ENCODE data around the gene SLC25A48.
"Not testable (repeated sequence)": the region's sequence is repeated elsewhere in the genome, so short reads cannot be mapped to it uniquely, and the experiment has no call there.

Gene SLC25A48

GRCh38 chr5:135830384-135830700 is 4.1 kb upstream of the SLC25A48 start:
- DNase-seq (ENCODE audit: low spot score): no peak

- no peak for DNase-seq (ENCODE audit: low spot score)
These were observed 3.6 kb upstream of the SLC25A48 start for GRCh38 chr5:135830876-135831275.

GRCh38 chr5:135831439-135831838 is 3.0 kb upstream of the SLC25A48 start:
- DNase-seq (ENCODE audit: low spot score): no peak

GRCh38 chr5:135831851-135832555 is 2.5 kb upstream of the SLC25A48 start:
- no peak for DNase-seq (ENCODE audit: low spot score)

GRCh38 chr5:135832941-135833920 is 1.2 kb upstream of the SLC25A48 start:
- DNase-seq (ENCODE audit: low spot score): no peak

- no peak for DNase-seq (ENCODE audit: low spot score)
These were observed 363 bp upstream of the SLC25A48 start for GRCh38 chr5:135833961-135834638.

- DNase-seq (ENCODE audit: low spot score): no peak
These were observed 1.3 kb downstream of the SLC25A48 start for GRCh38 chr5:135835766-135836165.

GRCh38 chr5:135838395-135838794 is 3.9 kb downstream of the SLC25A48 start:
- DNase-seq (ENCODE audit: low spot score): not testable (repeated sequence)

GRCh38 chr5:135839566-135839965 is 5.1 kb downstream of the SLC25A48 start:
- DNase-seq (ENCODE audit: low spot score): no peak

GRCh38 chr5:135840959-135841358 is 6.5 kb downstream of the SLC25A48 start:
- DNase-seq (ENCODE audit: low spot score): no peak

GRCh38 chr5:135842737-135843136 is 8.3 kb downstream of the SLC25A48 start:
- no peak for DNase-seq (ENCODE audit: low spot score)

- DNase-seq (ENCODE audit: low spot score): no peak
These were observed 9.3 kb downstream of the SLC25A48 start for GRCh38 chr5:135843571-135844337.

GRCh38 chr5:135846311-135846710 is 11.8 kb downstream of the SLC25A48 start:
- DNase-seq (ENCODE audit: low spot score): no peak

- DNase-seq (ENCODE audit: low spot score): no peak
These were observed 13.5 kb downstream of the SLC25A48 start for GRCh38 chr5:135847976-135848375.

GRCh38 chr5:135850231-135850630 is 15.8 kb downstream of the SLC25A48 start:
- DNase-seq (ENCODE audit: low spot score): no peak

- DNase-seq (ENCODE audit: low spot score): no peak
These were observed 16.2 kb downstream of the SLC25A48 start for GRCh38 chr5:135850671-135851070.

GRCh38 chr5:135851186-135851914 is 16.9 kb downstream of the SLC25A48 start:
- DNase-seq (ENCODE audit: low spot score): no peak

GRCh38 chr5:135851915-135852845 is 17.7 kb downstream of the SLC25A48 start:
- DNase-seq (ENCODE audit: low spot score): no peak

GRCh38 chr5:135857630-135858311 is 23.3 kb downstream of the SLC25A48 start:
- DNase-seq (ENCODE audit: low spot score): no peak
